ENCODE results near the gene LCN6. TPM values are rescaled to one million over a fixed set of nuclear protein-coding genes. Genes with fewer than 3 reads are reported as not detected.

The LCN6 gene
- total RNA-seq, 1 donor from 2014 or later: not detected

DNA sequence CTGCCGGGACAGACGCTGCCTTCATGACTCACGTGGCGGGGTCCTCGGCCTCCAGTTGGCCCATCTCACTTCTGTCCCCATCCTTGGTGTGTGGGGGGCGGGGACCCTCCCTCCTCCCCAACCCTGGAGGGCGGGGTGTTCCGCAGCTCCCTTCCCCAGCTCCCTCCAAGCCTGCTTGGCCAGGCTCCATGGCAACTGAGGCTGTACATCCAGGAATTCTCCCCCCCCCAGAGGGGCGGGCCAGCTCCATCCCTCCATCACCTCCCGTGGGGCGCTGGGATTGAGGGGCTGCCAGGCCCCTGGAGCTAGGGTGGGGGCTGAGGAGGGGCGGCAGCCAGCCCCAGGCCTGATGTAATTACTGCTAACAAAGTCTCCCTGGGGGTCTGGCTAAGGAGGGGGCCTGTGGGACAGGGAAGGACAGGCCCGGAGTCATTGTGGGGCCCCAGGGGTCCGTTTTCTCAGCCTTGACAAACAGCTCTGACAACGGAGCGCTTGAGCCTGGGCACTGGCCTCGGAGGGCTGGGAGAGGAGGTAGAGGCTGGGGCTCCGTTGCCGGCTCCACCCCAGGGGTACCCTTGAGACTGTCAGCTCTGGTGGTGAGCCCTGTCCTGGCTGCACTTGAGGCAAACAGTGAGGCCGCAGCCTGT lies 28.0 kb downstream of the LCN6 start:
- Histone ChIP-seq H3K9me3 (ENCODE audit: low read depth) (no peaks in the 10 kb centered on the region), H3K79me2 (ENCODE audit: low read depth) (peaks cover 10% of the 10 kb centered on the region), H3K4me3 (no peak overlapping the region), H2AFZ (replicated peaks) (no peak overlapping the region), H3K27ac (peak overlapping the region; percentile 63), H3K9ac (no peak overlapping the region), H3K36me3 (no peaks in the 10 kb centered on the region), H3K4me2 (peak overlapping the region; percentile 61), H3K27me3 (no peaks in the 10 kb centered on the region), H4K20me1 (ENCODE audit: low read depth) (peaks cover 78% of the 10 kb centered on the region), H3F3A (ENCODE audit: low read depth) (peaks cover 45% of the 10 kb centered on the region), H3K4me1 (peaks cover 11% of the 10 kb centered on the region)
- peak; percentile 70 for DNase-seq (ENCODE audit: low spot score)
- Mint-ChIP-seq H3K27me3 (ENCODE audit: insufficient read depth, low read depth) (peaks cover 8% of the 10 kb centered on the region), H3K4me1 (peaks cover 30% of the 10 kb centered on the region), H3K4me3 (peak overlapping the region; percentile 77), H3K27ac (peak overlapping the region; percentile 94), H3K9me3 (no peaks in the 10 kb centered on the region), H3K36me3 (peaks cover 17% of the 10 kb centered on the region)
- TF ChIP-seq EZH2 (IDR thresholded peaks at IDR 0.05): no peak
- no peak for TF ChIP-seq EZH2phosphoT487 (IDR thresholded peaks at IDR 0.05)
- TF ChIP-seq, protein P1, sequence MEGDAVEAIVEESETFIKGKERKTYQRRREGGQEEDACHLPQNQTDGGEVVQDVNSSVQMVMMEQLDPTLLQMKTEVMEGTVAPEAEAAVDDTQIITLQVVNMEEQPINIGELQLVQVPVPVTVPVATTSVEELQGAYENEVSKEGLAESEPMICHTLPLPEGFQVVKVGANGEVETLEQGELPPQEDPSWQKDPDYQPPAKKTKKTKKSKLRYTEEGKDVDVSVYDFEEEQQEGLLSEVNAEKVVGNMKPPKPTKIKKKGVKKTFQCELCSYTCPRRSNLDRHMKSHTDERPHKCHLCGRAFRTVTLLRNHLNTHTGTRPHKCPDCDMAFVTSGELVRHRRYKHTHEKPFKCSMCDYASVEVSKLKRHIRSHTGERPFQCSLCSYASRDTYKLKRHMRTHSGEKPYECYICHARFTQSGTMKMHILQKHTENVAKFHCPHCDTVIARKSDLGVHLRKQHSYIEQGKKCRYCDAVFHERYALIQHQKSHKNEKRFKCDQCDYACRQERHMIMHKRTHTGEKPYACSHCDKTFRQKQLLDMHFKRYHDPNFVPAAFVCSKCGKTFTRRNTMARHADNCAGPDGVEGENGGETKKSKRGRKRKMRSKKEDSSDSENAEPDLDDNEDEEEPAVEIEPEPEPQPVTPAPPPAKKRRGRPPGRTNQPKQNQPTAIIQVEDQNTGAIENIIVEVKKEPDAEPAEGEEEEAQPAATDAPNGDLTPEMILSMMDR (IDR thresholded peaks at IDR 0.05): no peak

DNA sequence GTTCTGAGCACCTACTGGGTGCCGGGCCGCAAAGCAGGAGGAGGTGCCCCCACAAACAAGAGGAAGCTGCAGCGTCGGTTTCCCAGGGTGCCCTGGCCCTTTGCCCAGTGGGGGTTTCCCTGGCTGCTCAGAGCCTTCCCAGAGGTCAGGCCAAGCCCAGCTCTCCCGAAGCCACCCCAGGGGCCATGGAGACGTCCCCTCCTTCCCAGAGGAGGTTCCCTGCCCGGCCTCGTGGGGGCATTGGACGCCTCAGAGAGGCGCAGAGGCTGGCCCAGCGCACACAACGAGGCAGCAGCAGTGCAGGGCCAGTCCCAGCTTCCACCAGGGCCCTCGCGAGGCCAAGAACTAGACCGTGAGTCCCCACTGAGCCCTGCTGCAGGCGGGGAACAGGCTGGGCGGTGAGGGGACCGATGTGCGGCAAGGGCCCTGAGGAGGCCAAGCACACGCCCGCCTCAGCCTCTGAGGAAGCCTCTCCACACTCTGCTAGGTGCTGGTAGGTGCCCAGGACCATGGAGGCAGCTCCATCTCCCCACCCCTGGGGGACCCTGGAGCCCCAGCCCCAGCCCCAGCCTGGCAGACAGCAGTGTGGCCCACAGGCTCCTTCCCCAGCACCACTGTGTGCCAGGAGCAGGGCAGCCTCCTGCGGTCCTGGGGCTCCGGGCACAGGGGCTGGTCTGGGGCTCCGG lies 29.0 kb downstream of the LCN6 start:
- TF ChIP-seq EZH2phosphoT487 (IDR thresholded peaks at IDR 0.05) (no peak), EZH2 (IDR thresholded peaks at IDR 0.05) (no peak)
- TF ChIP-seq, protein P1 (IDR thresholded peaks at IDR 0.05): no peak
- Mint-ChIP-seq H3K27me3 (ENCODE audit: insufficient read depth, low read depth) (peaks cover 8% of the 10 kb centered on the region), H3K4me3 (no peak overlapping the region), H3K4me1 (peaks cover 31% of the 10 kb centered on the region), H3K27ac (no peak overlapping the region), H3K9me3 (no peaks in the 10 kb centered on the region), H3K36me3 (peaks cover 14% of the 10 kb centered on the region)
- Histone ChIP-seq H3K4me2 (no peak overlapping the region), H3K79me2 (ENCODE audit: low read depth) (peaks cover 8% of the 10 kb centered on the region), H3K9me3 (ENCODE audit: low read depth) (no peaks in the 10 kb centered on the region), H3K36me3 (no peaks in the 10 kb centered on the region), H2AFZ (replicated peaks) (no peak overlapping the region), H3F3A (ENCODE audit: low read depth) (peaks cover 36% of the 10 kb centered on the region), H3K4me1 (peaks cover 11% of the 10 kb centered on the region), H3K27ac (peak overlapping the region; percentile 29), H3K9ac (no peak overlapping the region), H3K4me3 (no peak overlapping the region), H4K20me1 (ENCODE audit: low read depth) (peaks cover 79% of the 10 kb centered on the region), H3K27me3 (no peaks in the 10 kb centered on the region)
- DNase-seq (ENCODE audit: low spot score): no peak

DNA sequence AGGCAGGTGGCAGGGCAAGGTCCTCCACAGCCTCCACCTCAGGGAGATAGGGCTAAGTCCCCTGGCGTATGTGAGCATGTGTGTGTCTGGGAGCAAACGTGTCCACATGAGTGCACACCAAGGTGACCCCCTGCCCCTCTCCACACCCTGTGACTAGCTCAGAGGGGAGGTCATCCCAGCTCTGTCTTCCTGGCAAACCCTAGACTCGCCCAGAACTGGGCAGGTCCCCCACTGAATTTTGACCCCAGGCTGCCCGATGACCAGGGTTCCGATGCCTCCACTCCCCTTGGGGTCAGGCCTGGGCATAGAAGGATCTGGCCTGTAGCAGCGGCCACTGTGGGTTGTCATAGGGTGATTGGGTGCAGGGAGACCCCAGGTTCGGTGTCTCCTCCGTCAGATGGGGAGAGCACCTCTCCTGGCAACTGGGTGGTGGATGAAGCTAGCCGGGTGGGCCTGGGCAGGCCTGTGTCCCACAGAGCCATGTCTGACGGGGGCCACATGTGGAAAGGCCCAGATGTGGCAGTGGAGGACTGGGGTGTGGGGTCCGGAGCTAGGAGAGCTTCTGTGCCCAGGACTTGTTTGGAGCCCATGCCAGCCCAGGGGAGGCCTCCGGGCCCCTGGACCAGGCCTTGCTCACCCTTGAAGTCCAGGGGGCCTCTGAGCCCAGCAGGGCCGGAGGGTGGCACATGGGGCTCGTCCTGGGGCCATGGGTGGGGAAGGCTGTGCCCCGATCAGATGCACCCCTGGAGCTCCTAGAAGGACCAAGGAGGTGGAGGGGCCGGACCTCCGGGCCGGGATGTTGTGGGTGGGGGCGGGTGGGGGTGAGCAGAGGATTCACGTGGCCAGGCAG lies 29.8 kb downstream of the LCN6 start:
- H2AFZ ChIP-seq (replicated peaks): no peak overlapping the region
- no peak overlapping the region for H3K9ac ChIP-seq
- H3K27ac ChIP-seq: no peak overlapping the region
- no peak overlapping the region for H3K4me3 ChIP-seq
- peaks cover 79% of the 10 kb centered on the region for H4K20me1 ChIP-seq (ENCODE audit: low read depth)
- Mint-ChIP-seq H3K9me3 (no peaks in the 10 kb centered on the region), H3K27ac (no peak overlapping the region), H3K4me3 (no peak overlapping the region), H3K36me3 (peaks cover 8% of the 10 kb centered on the region), H3K27me3 (ENCODE audit: insufficient read depth, low read depth) (peaks cover 8% of the 10 kb centered on the region), H3K4me1 (peaks cover 30% of the 10 kb centered on the region)
- peaks cover 14% of the 10 kb centered on the region for H3K79me2 ChIP-seq (ENCODE audit: low read depth)
- H3K4me1 ChIP-seq: peaks cover 13% of the 10 kb centered on the region
- H3K4me2 ChIP-seq: no peak overlapping the region
- no peaks in the 10 kb centered on the region for H3K9me3 ChIP-seq (ENCODE audit: low read depth)
- no peaks in the 10 kb centered on the region for H3K36me3 ChIP-seq
- no peaks in the 10 kb centered on the region for H3K27me3 ChIP-seq
- peaks cover 29% of the 10 kb centered on the region for H3F3A ChIP-seq (ENCODE audit: low read depth)
- DNase-seq (ENCODE audit: low spot score): no peak
- TF ChIP-seq, protein P1 (IDR thresholded peaks at IDR 0.05): no peak
- no peak for TF ChIP-seq EZH2phosphoT487 (IDR thresholded peaks at IDR 0.05)
- TF ChIP-seq EZH2 (IDR thresholded peaks at IDR 0.05): no peak
